ENCODE data around the gene AGBL2. TPM values are rescaled to one million over a fixed set of nuclear protein-coding genes. Genes with fewer than 3 reads are reported as not detected.

Gene AGBL2
- total RNA-seq, 1 experiment from 2014 or later, result 1.8 TPM

GRCh38 chr11:47731475-47731874 lies 16.3 kb upstream of the AGBL2 start:
- Histone ChIP-seq H3K4me2 (ENCODE audit: low read length) (no peak overlapping the region), H4K20me1 (ENCODE audit: low read length) (no peaks in the 10 kb centered on the region), H3K9ac (ENCODE audit: low read length) (no peak overlapping the region), H3K9me2 (replicated peaks; ENCODE audit: low read length) (no peaks in the 10 kb centered on the region), H3K4me3 (ENCODE audit: low read length) (no peak overlapping the region), H3F3A (ENCODE audit: low read length, unreplicated experiment) (no peaks in the 10 kb centered on the region), H3K36me3 (ENCODE audit: low read depth, low read length) (peaks cover 69% of the 10 kb centered on the region), H3K4me1 (ENCODE audit: insufficient read depth, low read length) (no peaks in the 10 kb centered on the region), H3K27me3 (ENCODE audit: low read length) (no peaks in the 10 kb centered on the region), H3K79me2 (ENCODE audit: low read length) (no peaks in the 10 kb centered on the region), H3K27ac (ENCODE audit: low read length) (no peak overlapping the region), H3K9me3 (ENCODE audit: low read length) (no peaks in the 10 kb centered on the region), H2AFZ (ENCODE audit: low read length) (no peak overlapping the region)
- intact Hi-C loops (cut with micrococcal nuclease), result no loop called here
- TSS peak; percentile 8 for BruUV-seq (replicated peaks)
- DNase-seq (no peak), ATAC-seq (no peak)
- ChIA-PET CTCF (no interaction called here), POLR2A (ENCODE audit: unreplicated experiment) (no interaction called here)
- no peak for TF ChIP-seq EZH2 (IDR thresholded peaks at IDR 0.05; ENCODE audit: low read length, unreplicated experiment)
- TF ChIP-seq CTCF (conservative IDR thresholded peaks at IDR 0.05; ENCODE audit: low read depth, low read length), result no peak

DNA sequence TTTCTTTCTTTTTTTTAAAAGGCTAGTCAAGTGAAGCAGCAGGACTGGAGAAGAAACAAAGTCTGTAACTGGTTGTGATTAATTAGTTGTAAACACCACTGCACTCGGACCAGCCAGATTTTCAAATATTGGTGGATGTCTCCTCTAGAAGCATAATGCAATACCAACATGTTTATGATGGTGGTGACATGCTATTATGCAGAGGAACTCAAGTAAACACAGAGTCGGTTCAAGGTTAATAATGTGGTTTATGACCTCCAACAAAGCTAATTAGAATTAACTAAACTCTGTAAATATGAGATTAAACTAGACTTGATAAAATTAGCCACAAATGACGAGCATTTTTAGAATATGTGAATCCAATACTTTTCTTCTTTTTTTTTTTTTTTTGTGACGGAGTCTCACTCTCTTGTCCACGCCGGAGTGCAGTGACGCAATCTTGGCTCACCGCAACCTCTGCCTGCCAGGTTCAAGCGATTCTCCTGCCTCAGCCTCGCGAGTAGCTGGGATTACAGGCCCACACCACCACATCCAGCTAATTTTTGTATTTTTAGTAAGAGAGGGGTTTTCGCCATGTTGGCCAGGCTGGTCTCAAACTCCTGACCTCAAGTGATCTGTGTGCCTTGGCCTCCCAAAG lies 11.8 kb upstream of the AGBL2 start:
- CTCF ChIA-PET, result no interaction called here

GRCh38 chr11:47726118-47726442 lies 10.9 kb upstream of the AGBL2 start:
- no peaks in the 10 kb centered on the region for H3K4me1 ChIP-seq (ENCODE audit: insufficient read depth, low read length)
- no peaks in the 10 kb centered on the region for H3K79me2 ChIP-seq (ENCODE audit: low read length)
- H3K27ac ChIP-seq (ENCODE audit: low read length), result no peak overlapping the region
- no peak for TF ChIP-seq CTCF (conservative IDR thresholded peaks at IDR 0.05; ENCODE audit: low read depth, low read length)
- no peak for TF ChIP-seq EZH2 (IDR thresholded peaks at IDR 0.05; ENCODE audit: low read length, unreplicated experiment)
- TF ChIP-seq EZH2phosphoT487 (IDR thresholded peaks at IDR 0.05; ENCODE audit: borderline replicate concordance, low read length), result no peak
- ATAC-seq (no peak), DNase-seq (no peak)
- H3K27me3 ChIP-seq (ENCODE audit: low read length), result no peaks in the 10 kb centered on the region
- H3K4me2 ChIP-seq (ENCODE audit: low read length), result no peak overlapping the region
- no peak overlapping the region for H3K4me3 ChIP-seq (ENCODE audit: low read length)
- no peak overlapping the region for H3K9ac ChIP-seq (ENCODE audit: low read length)
- intact Hi-C loops (cut with micrococcal nuclease), result no loop called here
- peaks cover 73% of the 10 kb centered on the region for H3K36me3 ChIP-seq (ENCODE audit: low read depth, low read length)
- BruUV-seq (replicated peaks), result no TSS peak
- no peaks in the 10 kb centered on the region for H3K9me3 ChIP-seq (ENCODE audit: low read length)
- H3F3A ChIP-seq (ENCODE audit: low read length, unreplicated experiment), result no peaks in the 10 kb centered on the region
- CTCF ChIA-PET, result no interaction called here
- H3K9me2 ChIP-seq (replicated peaks; ENCODE audit: low read length), result no peaks in the 10 kb centered on the region
- no peak overlapping the region for H2AFZ ChIP-seq (ENCODE audit: low read length)
- H4K20me1 ChIP-seq (ENCODE audit: low read length), result no peaks in the 10 kb centered on the region
- POLR2A ChIA-PET (ENCODE audit: unreplicated experiment), result no interaction called here

More for the DNA sequence above, 11.8 kb upstream of the AGBL2 start:
- H3K36me3 ChIP-seq (ENCODE audit: low read depth, low read length), result peaks cover 77% of the 10 kb centered on the region
- H2AFZ ChIP-seq (ENCODE audit: low read length), result no peak overlapping the region
- H3K27me3 ChIP-seq (ENCODE audit: low read length), result no peaks in the 10 kb centered on the region
- no peak for DNase-seq
- TF ChIP-seq EZH2phosphoT487 (IDR thresholded peaks at IDR 0.05; ENCODE audit: borderline replicate concordance, low read length) (no peak), CTCF (conservative IDR thresholded peaks at IDR 0.05; ENCODE audit: low read depth, low read length) (no peak), EZH2 (IDR thresholded peaks at IDR 0.05; ENCODE audit: low read length, unreplicated experiment) (no peak)
- H3K9me3 ChIP-seq (ENCODE audit: low read length), result no peaks in the 10 kb centered on the region
- no peaks in the 10 kb centered on the region for H3K79me2 ChIP-seq (ENCODE audit: low read length)
- H3K4me1 ChIP-seq (ENCODE audit: insufficient read depth, low read length), result no peaks in the 10 kb centered on the region
- POLR2A ChIA-PET (ENCODE audit: unreplicated experiment), result no interaction called here
- no peak for ATAC-seq
- H3K4me2 ChIP-seq (ENCODE audit: low read length), result no peak overlapping the region
- no peaks in the 10 kb centered on the region for H3K9me2 ChIP-seq (replicated peaks; ENCODE audit: low read length)
- no peak overlapping the region for H3K4me3 ChIP-seq (ENCODE audit: low read length)
- no peaks in the 10 kb centered on the region for H4K20me1 ChIP-seq (ENCODE audit: low read length)
- no TSS peak for BruUV-seq (replicated peaks)
- H3F3A ChIP-seq (ENCODE audit: low read length, unreplicated experiment), result no peaks in the 10 kb centered on the region
- intact Hi-C loops (cut with micrococcal nuclease), result no loop called here
- H3K27ac ChIP-seq (ENCODE audit: low read length), result no peak overlapping the region
- H3K9ac ChIP-seq (ENCODE audit: low read length), result no peak overlapping the region
